ENCODE data around the gene SASH1. TPM values are rescaled to one million over a fixed set of nuclear protein-coding genes. Genes with fewer than 3 reads are reported as not detected.
A peak's percentile ranks its signal among the peaks of the same experiment; 100 is the strongest.

SASH1 gene
- total RNA-seq = 5.3 and 7.8 TPM in 2 replicates
- polyA plus RNA-seq = 7.5 and 10.7 TPM in 2 replicates

- H3K9me2 ChIP-seq (replicated peaks; ENCODE audit: insufficient read depth) = no peaks in the 10 kb centered on the region
- peak within 1 kb of the TSS; percentile 47 for H3K4me3 ChIP-seq
- TF ChIP-seq EZH2 (IDR thresholded peaks at IDR 0.05; ENCODE audit: borderline replicate concordance) (no peak), EZH2phosphoT487 (IDR thresholded peaks at IDR 0.05; ENCODE audit: low read depth, severe bottlenecking, unreplicated experiment) (no peak)
- TF ChIP-seq, protein P1, sequence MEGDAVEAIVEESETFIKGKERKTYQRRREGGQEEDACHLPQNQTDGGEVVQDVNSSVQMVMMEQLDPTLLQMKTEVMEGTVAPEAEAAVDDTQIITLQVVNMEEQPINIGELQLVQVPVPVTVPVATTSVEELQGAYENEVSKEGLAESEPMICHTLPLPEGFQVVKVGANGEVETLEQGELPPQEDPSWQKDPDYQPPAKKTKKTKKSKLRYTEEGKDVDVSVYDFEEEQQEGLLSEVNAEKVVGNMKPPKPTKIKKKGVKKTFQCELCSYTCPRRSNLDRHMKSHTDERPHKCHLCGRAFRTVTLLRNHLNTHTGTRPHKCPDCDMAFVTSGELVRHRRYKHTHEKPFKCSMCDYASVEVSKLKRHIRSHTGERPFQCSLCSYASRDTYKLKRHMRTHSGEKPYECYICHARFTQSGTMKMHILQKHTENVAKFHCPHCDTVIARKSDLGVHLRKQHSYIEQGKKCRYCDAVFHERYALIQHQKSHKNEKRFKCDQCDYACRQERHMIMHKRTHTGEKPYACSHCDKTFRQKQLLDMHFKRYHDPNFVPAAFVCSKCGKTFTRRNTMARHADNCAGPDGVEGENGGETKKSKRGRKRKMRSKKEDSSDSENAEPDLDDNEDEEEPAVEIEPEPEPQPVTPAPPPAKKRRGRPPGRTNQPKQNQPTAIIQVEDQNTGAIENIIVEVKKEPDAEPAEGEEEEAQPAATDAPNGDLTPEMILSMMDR (IDR thresholded peaks at IDR 0.05; ENCODE audit: poor library complexity) = no peak
- H3K9me3 ChIP-seq (ENCODE audit: low read depth) = no peaks in the 10 kb centered on the region
- H3K4me2 ChIP-seq = peak within 1 kb of the TSS; percentile 87
- DNase-seq (ENCODE audit: low spot score) = peak; percentile 78
- H3K27me3 ChIP-seq = no peaks in the 10 kb centered on the region
- WGBS (ENCODE audit: low lambda C conversion rate, missing lambda C conversion rate) = under 1% methylated on average over 60 of the region's 67 CpGs
- H4K20me1 ChIP-seq (ENCODE audit: insufficient read depth, poor library complexity, severe bottlenecking) = no peaks in the 10 kb centered on the region
- H2AFZ ChIP-seq = peak within 1 kb of the TSS; percentile 61
- peaks cover 10% of the 10 kb centered on the region for H3K79me2 ChIP-seq
- peak within 1 kb of the TSS; percentile 86 for H3K27ac ChIP-seq
- H3K4me1 ChIP-seq (ENCODE audit: insufficient read depth) = peaks cover 14% of the 10 kb centered on the region
- H3K36me3 ChIP-seq (replicated peaks; ENCODE audit: insufficient read depth, low read depth) = no peaks in the 10 kb centered on the region
Measured at GRCh38 chr6:148342350-148343046, at the start of gene SASH1. TSS of gene SASH1 (plus strand) at chr6:148342838. CDS start at chr6:148343068, 230 bp downstream.

- no peak for DNase-seq (ENCODE audit: low spot score)
- TF ChIP-seq, protein P1 (IDR thresholded peaks at IDR 0.05; ENCODE audit: poor library complexity) = no peak
- TF ChIP-seq EZH2phosphoT487 (IDR thresholded peaks at IDR 0.05; ENCODE audit: low read depth, severe bottlenecking, unreplicated experiment) (no peak), EZH2 (IDR thresholded peaks at IDR 0.05; ENCODE audit: borderline replicate concordance) (no peak)
- H3K9me3 ChIP-seq (ENCODE audit: low read depth) = no peaks in the 10 kb centered on the region
- H4K20me1 ChIP-seq (ENCODE audit: insufficient read depth, poor library complexity, severe bottlenecking) = no peaks in the 10 kb centered on the region
- no peaks in the 10 kb centered on the region for H3K79me2 ChIP-seq
- H3K4me1 ChIP-seq (ENCODE audit: insufficient read depth) = no peaks in the 10 kb centered on the region
- no peak overlapping the region for H3K4me3 ChIP-seq
- H3K36me3 ChIP-seq (replicated peaks; ENCODE audit: insufficient read depth, low read depth) = no peaks in the 10 kb centered on the region
- H3K9me2 ChIP-seq (replicated peaks; ENCODE audit: insufficient read depth) = no peaks in the 10 kb centered on the region
- 83% methylated on average over 9 of the region's 9 CpGs for WGBS (ENCODE audit: low lambda C conversion rate, missing lambda C conversion rate)
- no peaks in the 10 kb centered on the region for H3K27me3 ChIP-seq
- no peak overlapping the region for H2AFZ ChIP-seq
- no peak overlapping the region for H3K27ac ChIP-seq
- H3K4me2 ChIP-seq = no peak overlapping the region
Measured at GRCh38 chr6:148293181-148293995, 49.2 kb upstream of the SASH1 start.

DNA sequence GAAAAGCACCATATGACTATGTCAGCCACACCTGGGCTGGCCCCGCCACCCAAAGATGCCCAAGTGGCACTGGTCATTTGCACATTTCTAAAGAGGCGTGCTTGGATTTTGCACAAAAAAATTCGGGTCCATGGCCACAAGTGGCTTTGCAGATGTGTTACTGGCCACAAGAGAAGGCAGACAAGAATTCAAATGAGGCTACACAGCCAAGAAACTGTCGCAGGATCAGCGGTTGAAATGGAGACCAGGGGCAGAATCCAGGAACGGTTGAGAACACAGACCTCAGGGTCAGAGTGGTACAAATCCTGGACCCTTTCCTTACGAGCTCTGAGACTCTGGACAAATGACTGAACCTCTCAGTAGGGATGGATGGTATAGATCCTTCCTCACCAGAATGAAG is 48.6 kb upstream of the SASH1 start:
- DNase-seq (ENCODE audit: low spot score) = no peak
- no peak overlapping the region for H3K27ac ChIP-seq
- no peak overlapping the region for H3K4me2 ChIP-seq
- TF ChIP-seq, protein P1 (IDR thresholded peaks at IDR 0.05; ENCODE audit: poor library complexity) = no peak
- no peaks in the 10 kb centered on the region for H3K9me2 ChIP-seq (replicated peaks; ENCODE audit: insufficient read depth)
- H3K4me1 ChIP-seq (ENCODE audit: insufficient read depth) = no peaks in the 10 kb centered on the region
- 96% methylated on average over 7 of the region's 7 CpGs for WGBS (ENCODE audit: low lambda C conversion rate, missing lambda C conversion rate)
- no peaks in the 10 kb centered on the region for H4K20me1 ChIP-seq (ENCODE audit: insufficient read depth, poor library complexity, severe bottlenecking)
- H2AFZ ChIP-seq = no peak overlapping the region
- no peaks in the 10 kb centered on the region for H3K79me2 ChIP-seq
- H3K4me3 ChIP-seq = no peak overlapping the region
- H3K27me3 ChIP-seq = no peaks in the 10 kb centered on the region
- H3K9me3 ChIP-seq (ENCODE audit: low read depth) = no peaks in the 10 kb centered on the region
- H3K36me3 ChIP-seq (replicated peaks; ENCODE audit: insufficient read depth, low read depth) = no peaks in the 10 kb centered on the region
